Peyer's patch (tissue), 4 donors: ENCODE results near the gene HRH1.

ENCODE experiments used
- CTCF ChIP-seq, 6 experiments: fragments of 450-650 bp in 4 of 6; fragments of 200-600 bp in 2 of 6; sonication (generic) in 1 of 6; IDR thresholded peaks; one replicate each; pipeline ENCODE4 v1.5.1; 2017 to 2019; ENCODE audit warnings: antibody characterized with exemption in 6 of 6, mild to moderate bottlenecking in 3 of 6, moderate library complexity in 1 of 6
- POLR2A ChIP-seq, 2 donors: fragments of 450-650 bp; IDR thresholded peaks; one replicate each; pipeline ENCODE4 v1.5.1; 2017; ENCODE audit warnings: antibody characterized with exemption in 2 of 2, mild to moderate bottlenecking in 2 of 2, moderate library complexity in 2 of 2

GRCh38 chr3:11211531-11212298, 57.4 kb downstream of the HRH1 start:
- TF ChIP-seq CTCF (IDR thresholded peaks at IDR 0.05) (no peak), POLR2A (IDR thresholded peaks at IDR 0.05) (no peak)
